Effector CD8-positive, alpha-beta T cell (primary cell): ENCODE measurements around the gene TXNDC16.
"Not testable (repeated sequence)": the region's sequence is repeated elsewhere in the genome, so short reads cannot be mapped to it uniquely, and the experiment has no call there.

Experiments
- DNase-seq: peaks from one replicate; lab custom pipeline; 2025; lab: John Stamatoyannopoulos, UW

TXNDC16 gene

DNA sequence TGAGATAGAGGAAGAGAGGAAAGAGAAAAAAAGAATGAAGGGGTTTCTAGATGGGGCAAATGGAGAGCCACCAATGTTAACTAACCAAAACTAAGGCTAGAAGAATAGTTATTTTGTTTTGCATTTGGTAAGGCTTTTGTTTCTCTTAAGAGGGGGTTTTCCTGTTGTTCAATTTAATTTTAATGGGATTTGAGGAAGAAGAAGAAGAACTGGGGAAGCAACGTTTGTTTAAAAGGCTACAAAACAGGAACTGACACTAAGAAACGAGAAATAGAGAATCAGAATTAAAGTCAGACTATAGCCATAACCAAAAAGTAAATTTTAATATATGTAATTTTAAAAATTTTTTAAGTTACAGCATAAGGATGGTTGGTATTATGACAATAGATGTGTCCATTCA lies 13.7 kb downstream of the TXNDC16 start:
- DNase-seq = no peak

- no peak for DNase-seq
These were observed 16.0 kb downstream of the TXNDC16 start for GRCh38 chr14:52536269-52536668.

GRCh38 chr14:52531481-52531880 lies 20.8 kb downstream of the TXNDC16 start:
- DNase-seq = no peak

- no peak for DNase-seq
These were observed 25.3 kb downstream of the TXNDC16 start for GRCh38 chr14:52527052-52527451.

DNA sequence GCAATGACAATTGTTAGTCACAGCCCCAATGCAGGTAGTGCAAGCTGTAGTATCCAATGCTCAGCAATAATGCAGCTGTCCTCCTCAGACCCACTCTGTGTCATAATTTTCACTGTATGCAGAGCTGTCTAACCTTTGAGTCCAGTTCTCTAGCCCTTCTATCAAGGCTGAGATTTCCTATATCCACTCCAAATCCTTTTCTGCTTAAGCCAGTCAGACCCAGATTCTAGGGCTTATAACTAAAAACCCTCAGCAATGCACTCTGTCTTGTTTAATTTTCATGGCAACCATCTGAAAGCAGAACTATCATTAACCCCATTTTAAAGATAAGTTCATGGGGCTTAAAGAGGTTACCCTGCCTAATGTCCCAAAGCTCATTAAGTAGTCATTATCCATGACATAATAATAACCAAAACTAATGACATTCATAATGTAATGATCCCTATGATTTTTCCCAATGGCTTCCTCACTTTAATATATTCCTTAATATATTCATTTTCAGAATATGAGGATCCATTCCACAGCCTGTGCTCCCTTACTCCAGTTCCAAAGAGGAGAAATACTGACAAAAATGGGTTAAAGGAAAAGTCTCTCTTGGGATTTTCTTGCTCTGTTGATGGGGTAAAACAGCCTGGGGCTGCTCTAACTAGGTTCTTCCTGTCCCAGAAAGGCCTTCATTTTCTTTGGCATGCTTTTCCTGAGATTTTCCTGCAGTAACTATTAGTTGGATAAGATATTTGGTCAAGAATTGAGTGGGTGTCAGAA lies 29.5 kb downstream of the TXNDC16 start:
- DNase-seq = no peak

DNA sequence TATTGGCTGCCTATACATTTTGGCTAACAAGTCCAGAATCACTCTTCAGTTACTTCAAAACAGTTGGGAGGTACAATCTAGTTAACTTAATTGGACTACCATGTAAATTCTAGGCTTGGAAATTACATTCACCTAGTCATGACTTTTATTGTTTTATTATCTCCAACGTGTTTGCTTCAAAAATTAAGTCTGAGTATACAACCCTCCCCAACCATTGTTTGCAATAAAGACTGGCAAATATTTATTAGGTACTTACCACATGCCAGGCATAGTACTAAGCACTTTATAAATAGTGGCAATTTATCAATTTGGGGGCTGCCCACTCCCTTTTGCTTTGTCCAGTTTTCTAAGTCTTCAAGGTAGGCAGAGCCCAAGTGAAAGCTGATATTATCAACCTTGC lies 30.3 kb downstream of the TXNDC16 start:
- DNase-seq = no peak

DNA sequence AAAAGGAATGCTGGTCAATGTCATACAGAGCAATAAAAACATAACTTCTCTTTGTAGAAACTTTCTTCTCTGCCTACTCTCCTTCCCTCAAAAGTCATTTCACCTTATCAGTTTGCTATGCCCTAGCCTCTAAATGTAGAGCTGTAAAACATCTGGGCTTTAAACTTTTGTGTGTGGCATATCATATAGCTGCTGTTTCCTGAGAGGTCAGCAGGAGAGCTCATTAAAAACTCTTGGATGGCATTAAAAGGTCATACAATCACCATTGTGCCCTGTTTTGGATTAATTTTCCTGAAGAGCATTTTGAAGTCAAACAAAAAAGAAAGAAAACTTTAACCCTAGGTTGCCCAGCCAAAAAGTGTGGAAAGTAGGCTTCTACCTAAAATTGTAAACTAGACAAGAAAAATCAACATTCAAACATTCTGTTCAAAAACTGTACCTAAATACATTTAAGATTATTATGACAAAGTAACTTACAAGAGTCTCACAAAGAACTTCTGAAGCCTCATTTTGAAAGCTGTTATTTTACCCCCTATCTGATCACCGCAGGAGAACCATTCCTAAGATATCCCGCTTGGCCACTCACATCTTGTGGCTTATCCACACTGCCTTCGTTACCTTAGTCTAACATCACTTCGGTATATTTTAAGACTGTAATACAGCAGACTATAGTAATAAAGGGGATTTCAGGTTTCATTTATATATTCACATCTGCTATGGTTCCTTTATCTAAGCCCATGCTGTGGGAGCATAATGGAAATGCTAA lies 38.1 kb downstream of the TXNDC16 start:
- DNase-seq = no peak

DNA sequence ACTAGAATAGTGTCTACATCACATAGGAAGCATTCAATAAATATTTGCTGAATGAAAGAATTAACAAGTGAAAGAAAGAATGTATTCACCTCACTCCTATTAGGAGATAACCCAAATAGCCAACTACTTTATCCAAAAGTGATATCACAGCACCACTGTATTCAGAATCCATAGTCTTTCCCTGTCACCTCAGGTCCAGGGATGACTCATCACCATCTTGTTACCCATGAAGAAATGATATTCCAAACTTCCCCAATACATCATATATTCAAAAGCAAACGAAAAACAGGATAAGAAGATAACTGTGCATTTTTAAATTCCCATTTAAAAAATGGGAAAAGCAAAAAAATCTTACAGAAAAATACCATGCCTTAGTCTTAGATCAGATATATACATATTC lies 39.1 kb downstream of the TXNDC16 start:
- no peak for DNase-seq

GRCh38 chr14:52494444-52494843 lies 57.9 kb downstream of the TXNDC16 start:
- no peak for DNase-seq

GRCh38 chr14:52485350-52485960 lies 66.8 kb downstream of the TXNDC16 start:
- DNase-seq = no peak

GRCh38 chr14:52481864-52482263 lies 70.4 kb downstream of the TXNDC16 start:
- no peak for DNase-seq

GRCh38 chr14:52473557-52473956 lies 78.7 kb downstream of the TXNDC16 start:
- DNase-seq = no peak

DNA sequence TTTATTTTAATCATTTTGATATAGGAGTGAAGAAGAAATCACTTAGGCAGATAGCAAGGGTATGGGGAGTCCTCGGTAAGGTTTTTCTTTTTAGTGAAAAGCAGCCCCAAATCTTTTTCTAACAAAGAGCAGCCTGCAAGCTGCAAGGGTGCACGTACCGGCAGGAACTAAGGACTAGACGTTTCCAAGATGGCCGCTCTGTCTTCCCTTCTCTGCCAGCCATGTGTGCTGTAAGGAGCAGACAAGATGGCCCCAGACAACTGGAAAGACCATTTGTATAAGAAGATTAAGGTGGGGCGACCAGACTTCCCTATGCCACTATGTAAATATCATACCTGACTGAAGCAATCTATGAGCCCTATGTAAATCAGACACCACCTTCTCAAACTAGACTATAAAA lies 79.6 kb downstream of the TXNDC16 start:
- DNase-seq = no peak

DNA sequence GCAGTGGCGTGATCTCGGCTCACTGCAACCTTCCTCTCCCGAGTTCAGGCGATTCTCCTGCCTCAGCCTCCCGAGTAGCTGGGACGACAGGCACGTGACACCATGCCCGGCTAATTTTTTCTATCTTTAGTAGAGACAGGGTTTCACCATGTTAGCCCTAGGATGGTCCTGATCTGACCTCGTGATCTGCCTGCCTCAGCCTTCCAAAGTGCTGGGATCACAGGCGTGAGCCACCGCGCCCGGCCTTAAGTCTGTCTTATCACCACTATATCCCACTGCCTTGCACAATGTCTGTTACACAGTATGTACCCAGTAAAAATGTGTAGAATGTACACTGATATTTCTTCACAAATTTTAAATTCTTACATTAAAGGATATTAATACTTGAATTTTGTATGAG lies 80.1 kb downstream of the TXNDC16 start:
- not testable (repeated sequence) for DNase-seq

GRCh38 chr14:52467515-52468266 lies 84.6 kb downstream of the TXNDC16 start:
- no peak for DNase-seq

GRCh38 chr14:52464175-52464574 lies 88.1 kb downstream of the TXNDC16 start:
- no peak for DNase-seq

DNA sequence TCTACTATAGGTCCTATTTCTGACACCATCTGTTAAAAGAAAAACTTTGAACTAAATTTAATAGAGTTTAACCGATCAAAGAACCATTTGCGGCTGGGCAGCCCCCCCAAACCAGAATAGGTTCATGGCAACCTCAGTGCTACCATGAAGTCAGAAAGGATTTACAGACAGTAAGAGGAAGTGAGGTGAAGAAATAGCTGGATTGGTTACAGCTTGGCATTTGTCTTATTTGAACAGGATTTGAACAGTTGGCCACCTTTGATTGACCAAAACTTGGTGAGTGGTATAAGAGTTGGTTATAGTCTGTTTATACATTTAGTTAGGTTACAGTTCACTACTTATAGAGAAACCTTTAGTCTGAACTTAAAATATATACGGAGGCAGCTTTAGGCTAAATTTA lies 88.9 kb downstream of the TXNDC16 start:
- no peak for DNase-seq

DNA sequence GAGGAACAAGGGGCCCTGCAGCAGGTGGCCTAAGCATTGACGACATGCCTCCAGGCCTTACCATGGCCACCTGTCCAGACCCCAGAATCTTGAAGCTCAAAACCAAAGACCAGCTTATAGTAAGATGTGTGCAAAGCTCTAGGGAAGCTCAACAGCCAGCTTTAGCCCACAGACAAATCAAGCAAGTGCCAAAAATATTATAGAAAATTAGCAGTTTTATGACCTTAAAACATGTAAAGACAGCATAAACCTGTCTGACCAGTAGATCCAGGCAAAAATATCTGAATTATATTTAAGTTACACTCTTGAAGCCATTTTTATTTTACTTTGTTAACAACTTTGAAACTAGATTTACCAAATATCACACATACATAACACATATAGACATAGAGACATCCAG lies 90.6 kb downstream of the TXNDC16 start:
- DNase-seq = no peak

DNA sequence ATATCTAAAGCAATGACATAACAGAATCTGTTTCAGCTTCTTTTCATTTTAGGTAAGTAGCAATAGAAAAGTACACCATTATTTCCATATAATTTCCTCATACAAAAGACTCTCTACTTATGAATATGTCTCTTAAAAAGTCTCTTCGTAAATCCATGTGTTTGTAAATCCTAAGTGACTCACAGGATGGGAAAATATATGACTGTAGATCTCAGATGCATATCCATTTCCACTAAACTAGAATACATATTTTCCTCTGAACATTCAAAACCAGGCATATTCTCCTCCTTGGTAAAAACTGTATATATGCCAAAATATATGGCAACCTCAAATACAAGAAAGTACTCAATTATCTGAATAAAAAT lies 93.6 kb downstream of the TXNDC16 start:
- no peak for DNase-seq

DNA sequence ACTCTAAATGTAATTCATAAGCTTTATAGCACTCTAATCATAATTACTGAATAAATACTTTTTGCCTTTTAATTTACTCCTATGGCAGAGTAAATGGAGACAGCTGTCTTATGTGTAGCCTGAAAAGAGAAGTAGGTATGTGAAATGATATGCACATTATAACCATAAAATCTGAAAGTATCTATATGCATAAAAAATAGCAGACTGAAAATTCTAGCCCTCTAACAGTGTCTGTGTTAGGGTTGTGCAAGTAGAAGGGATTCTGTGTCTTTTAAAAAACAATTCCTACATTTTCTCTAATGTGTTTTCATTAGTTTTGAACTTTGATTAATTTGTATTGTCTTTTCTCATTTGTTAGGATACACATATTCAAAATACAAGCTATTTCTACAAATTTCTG lies 94.9 kb downstream of the TXNDC16 start:
- no peak for DNase-seq

DNA sequence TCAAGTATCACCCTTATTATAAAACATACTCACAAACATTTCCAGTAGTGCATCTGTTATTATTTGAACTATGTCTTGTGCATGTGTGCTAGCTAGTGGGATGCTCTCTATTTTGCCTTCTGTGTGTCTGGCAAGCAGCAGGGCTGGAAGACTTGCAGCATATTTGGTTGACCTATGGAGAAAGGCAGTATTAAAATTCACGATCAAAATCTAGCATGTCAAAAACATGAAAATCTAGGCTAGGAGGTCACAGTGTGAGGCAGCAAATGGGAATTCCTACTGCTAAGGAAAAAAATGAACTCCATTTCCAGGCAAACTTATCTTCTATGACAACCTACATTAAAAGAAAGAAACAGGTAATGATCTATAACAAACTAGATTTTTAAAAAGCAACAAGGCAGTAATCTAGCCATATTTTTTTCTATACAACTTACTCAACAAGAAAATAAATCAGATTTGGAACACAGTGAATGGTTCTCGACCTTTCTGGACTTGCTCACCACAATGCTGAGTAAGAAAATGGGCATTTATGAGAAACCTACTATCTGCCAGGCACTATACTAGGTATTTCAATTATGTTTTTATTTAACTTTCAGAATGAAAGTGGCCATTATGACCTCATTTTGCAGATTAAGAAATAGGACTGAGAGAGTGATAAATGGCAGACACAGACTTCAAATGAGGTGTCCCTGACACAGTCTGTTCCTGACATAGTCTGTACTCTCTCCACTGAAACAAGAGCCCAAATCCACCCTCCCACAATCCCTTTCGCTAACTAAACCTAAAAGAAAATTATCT lies 96.8 kb downstream of the TXNDC16 start:
- no peak for DNase-seq

GRCh38 chr14:52447236-52447635 lies 105.1 kb downstream of the TXNDC16 start:
- DNase-seq = no peak
